Measurements from ENCODE around the gene EFS.
"Not testable (repeated sequence)": the region's sequence is repeated elsewhere in the genome, so short reads cannot be mapped to it uniquely, and the experiment has no call there.

Gene EFS, protein sequence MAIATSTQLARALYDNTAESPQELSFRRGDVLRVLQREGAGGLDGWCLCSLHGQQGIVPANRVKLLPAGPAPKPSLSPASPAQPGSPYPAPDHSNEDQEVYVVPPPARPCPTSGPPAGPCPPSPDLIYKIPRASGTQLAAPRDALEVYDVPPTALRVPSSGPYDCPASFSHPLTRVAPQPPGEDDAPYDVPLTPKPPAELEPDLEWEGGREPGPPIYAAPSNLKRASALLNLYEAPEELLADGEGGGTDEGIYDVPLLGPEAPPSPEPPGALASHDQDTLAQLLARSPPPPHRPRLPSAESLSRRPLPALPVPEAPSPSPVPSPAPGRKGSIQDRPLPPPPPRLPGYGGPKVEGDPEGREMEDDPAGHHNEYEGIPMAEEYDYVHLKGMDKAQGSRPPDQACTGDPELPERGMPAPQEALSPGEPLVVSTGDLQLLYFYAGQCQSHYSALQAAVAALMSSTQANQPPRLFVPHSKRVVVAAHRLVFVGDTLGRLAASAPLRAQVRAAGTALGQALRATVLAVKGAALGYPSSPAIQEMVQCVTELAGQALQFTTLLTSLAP

DNA sequence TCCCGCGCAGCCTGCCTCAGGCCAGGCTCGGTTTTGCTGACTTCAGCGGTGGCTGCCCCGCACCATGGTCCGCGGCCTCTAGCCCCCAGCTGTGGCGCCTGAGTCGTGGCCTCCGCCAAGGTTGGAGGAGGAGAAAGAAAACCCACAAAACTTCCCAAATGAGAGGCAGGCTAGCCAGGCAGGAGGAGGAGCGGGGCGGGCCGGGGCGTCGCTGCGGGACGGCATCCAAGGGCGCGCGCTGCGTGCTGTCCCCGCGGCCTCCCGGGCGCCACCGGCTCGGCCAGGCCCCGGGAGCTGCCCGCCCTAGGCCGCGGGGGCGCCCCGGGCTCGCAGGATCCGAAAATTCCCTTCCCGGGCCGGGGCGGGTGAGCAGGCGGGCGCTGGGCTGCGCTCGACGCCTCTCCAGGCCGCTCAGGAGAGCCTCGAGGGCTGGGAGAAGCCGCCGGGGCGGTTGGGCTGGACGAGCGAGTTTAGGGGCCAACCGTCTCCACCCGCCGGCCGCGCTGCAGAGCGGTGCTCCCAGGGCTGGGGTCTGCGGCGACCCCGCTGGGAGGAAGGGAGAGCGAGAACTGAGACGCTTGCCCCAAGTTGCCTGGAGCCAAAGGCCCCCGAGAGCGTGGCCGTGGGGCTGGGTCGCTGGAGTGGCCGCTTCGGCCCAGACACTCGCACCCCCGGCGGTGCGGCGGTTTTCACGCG, at the start of gene EFS:
EFS (minus strand) TSS at position 137 of the 696 bp plus-strand sequence. CDS start 147 bp downstream, outside the sequence.
- DNase-seq (ENCODE audit: low read depth in 3 of 3, low spot score in 1 of 3), result no peak

DNA sequence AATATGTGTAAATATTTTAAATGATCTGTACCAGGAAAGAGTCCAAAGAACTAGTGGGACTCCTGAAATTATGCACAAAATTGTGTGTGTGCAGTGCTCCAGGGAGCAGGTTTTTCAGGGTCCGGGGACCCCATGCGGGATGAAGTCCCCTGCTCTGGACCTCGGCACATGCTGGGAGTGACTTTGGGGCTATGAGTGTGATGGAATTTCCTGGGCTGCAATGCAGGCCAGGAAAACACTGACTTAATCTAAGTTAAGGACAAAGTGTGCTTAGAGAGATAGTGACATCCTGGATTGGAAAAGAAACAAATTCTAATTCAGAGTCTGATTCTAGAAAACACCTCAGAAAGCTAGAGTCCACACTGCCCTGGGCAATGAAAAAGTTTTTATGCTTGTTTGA, 49.3 kb upstream of the EFS start:
- no peak for DNase-seq (ENCODE audit: low read depth in 3 of 3, low spot score in 1 of 3)

DNA sequence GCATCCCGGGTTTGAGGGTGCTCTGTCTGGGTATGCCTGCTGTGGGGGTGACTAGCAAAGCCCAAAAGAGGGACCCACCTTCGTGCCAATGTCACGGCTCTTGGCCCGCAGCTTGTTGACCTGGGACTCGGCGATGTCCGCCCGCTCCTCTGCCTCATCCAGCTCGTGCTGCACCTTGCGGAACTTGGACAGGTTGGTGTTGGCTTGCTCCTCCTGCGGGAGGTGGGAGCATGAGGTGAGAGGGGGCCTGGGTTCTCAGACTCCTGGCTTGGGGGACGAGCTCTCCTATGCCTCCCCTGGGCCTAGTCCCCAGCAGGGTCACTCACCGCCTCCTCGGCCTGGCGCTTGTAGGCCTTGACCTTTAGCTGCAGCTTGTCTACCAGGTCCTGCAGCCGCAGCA, 48.7 kb upstream of the EFS start:
- no peak for DNase-seq (ENCODE audit: low read depth in 3 of 3, low spot score in 1 of 3)

DNA sequence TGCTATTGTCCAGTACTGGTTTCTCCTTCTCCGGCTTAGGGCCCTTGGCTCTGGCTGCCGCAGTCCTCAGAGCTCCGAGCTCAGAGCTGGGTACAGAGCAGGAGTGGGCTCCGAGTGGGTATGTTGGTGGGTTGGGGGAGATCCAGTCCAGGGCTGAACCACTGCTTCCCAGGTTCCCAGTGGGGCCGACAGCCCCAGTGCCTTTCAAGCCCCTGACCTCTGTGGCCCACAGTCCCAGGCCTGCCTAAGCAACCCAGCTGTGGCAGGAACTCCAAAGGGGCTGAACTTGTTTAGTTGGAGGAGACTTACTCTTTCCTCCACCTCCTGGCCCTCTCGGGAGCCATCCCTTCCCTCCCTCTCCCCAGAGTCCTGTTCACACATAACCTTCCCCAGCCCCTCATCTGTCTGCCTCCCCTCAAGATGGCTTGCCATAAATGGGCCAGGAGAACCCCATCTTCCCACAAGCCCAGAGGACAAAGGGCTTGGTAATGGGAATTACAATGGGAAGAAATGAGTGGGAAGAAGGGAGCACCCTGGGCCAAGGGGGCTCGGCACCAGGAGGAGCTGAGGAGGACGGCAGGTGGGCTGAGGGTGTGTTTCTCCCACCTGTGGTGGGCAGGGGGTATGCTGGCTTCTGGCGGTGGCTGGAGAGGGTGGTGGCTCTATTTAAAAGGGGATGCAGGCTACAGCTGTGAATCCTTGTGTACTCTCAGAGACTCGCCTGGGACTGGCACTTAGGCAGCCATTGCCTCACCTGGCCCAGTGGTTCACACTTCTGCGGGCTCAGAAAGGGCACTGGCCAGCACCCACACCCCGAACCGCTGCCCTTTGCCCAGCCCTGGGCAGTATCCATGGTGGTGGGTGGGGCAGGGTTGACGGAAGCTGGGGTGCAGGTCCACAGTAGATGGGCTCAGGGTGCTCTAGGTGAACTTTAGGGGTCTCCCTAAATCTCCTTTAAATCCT, 46.9 kb upstream of the EFS start:
- no peak for DNase-seq (ENCODE audit: low read depth in 3 of 3, low spot score in 1 of 3)

DNA sequence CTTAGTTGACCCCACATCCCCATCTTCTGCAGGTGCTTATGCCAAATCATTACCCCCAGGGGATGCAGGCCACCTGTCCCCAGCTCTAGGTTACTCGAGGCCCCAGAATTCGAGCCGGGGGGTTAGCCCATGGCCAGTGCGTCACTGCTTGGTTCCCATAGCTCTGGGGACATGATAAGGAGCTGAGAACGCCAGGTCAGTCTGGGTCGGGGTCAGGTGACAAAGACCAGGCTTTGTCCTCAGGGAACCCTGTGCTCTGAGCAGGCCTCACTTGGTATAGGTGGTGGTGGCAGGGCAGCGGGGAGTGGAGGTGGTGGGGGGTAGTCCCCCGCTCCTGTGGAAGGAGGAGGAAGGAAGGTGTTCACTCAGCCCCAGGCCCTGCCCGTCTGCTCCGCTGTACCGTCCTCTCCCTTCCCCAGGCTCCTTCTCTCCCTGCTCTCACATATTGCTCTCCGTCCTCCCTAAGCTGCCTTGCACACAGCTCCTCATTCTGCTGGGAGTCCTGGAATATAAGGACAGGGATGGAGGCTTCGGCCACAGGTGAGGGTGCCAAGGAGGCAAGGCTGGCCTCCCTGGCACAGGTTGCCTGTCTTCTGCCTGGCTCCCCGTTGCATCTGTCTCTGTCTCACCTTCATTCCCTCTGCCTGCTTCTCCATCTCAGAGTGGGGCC, 45.1 kb upstream of the EFS start:
- no peak for DNase-seq (ENCODE audit: low read depth in 3 of 3, low spot score in 1 of 3)

DNA sequence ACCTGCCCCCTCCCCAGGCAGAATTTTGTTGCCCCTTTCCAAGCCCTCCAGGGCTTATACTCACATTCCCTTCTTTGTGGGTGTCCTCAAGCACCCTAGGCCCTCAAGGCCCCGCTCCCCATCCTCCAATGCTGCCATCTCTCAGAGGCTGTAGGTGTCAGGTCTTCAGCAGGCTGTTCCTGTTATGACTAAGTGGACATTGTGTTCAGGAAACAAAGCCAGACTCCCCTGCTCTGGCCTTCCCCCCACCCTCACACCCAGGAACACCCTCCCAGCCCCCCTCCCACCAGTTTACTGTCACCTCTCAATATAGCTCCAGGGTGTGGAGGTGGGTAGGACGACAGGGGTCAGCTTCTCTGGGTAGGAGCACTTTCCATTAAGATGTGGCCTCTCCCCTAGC, 44.5 kb upstream of the EFS start:
- no peak for DNase-seq (ENCODE audit: low read depth in 3 of 3, low spot score in 1 of 3)

DNA sequence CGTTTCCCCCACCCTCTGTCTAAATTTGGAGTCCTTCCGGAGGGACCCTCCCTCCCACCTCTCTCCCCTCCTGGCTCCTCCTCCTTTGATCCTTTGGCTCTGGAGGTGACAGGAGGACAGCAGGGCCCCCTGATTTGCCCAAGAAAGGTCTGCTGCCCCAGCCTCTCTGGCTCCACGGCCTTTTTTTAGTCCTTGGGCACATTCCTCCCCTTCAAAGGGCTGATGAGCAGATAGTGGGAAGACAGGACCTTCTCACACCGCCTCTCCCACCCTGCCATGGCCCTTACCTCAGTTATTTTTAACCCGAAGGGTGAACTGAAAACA, 43.3 kb upstream of the EFS start:
- no peak for DNase-seq (ENCODE audit: low read depth in 3 of 3, low spot score in 1 of 3)

DNA sequence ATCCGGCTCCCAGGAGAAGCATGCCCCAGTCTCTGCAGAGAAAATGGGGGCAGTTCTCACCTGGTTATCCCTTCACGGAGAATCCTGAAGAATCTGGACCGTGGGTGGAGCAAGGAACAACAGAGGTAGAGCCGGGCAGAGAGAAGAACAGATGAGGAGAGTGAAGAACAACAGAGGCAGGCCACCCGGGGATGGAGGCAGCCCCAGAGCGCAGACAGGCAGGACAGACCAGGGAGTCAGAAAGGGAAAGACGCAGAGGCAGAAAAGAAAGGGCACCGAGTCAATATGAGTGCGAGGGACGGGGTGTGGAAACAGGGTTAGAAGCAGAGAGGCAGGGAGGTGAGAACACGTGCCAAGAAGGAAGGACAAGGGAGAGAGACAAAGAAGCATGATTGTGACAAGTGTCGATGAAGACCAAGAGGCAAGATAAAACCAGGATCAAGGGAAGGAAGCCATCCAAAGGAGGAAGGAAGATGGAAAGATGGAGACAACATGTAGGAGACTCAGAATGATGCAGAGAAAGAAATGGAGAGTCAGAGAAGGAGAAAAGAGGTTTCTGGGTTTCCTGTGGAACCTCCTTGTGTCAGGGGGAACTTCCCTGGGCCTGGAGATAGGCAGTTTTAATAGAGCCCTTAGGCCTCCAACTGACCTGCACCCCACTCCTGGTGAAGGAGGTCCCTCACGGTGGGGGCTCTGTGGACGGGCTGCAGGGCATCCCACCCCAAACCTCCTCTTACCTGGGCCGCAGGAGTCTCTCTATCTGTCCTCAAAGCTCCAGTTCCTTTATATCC, 42.7 kb upstream of the EFS start, which contains the start of gene MYH6:
MYH6 (minus strand) TSS at position 758 of the 791 bp plus-strand sequence. CDS start 1,050 bp downstream, outside the sequence.
- DNase-seq (ENCODE audit: low read depth in 3 of 3, low spot score in 1 of 3), result no peak

DNA sequence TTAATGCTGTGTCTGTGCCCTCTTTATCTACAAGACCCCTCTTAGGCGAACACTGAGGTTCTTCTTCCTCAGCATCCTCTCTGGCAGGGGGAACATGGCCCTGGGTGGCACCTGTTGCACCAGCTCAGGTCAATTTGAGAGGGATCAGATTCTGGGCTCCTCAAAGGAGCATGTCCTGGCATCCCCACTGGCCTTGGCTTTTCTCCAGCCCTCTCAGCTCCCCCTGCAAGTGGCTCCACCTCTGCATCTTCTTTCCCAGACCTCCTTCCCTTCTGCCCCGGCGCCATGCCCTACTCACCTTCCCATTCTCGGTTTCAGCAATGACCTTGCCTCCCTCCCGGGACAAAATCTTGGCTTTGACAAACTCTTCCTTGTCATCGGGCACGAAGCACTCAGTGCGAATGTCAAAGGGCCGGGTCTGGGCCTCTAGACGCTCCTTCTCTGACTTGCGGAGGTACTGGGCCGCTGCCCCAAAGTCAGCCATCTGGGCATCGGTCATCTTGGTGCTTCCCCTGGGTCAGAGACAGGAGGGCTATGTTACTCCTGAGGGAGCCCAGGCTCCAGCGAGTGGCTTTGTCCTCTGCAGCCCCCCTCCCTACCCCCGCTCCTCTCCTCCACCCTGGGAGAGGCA, 41.9 kb upstream of the EFS start:
- DNase-seq (ENCODE audit: low read depth in 3 of 3, low spot score in 1 of 3), result no peak

DNA sequence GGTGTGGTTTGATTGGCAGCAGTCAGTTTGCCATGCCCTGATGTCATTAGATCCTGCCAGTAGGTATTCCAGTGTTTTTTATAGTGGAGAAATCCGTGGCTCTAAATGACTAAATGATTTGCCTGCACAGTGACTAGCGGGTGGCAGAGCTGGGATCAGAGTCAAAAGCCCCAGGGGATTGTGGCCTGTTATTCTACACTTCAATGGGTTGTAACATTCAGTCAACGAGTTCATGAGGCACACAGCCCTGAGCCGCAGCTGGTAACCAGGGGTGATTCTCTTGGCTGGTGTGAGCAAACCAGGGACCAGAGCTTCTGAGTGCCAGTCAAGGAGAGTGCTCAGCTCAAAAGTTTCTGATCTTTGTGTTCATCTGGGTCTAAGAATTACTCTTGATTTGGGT, 41.3 kb upstream of the EFS start:
- no peak for DNase-seq (ENCODE audit: low read depth in 3 of 3, low spot score in 1 of 3)

DNA sequence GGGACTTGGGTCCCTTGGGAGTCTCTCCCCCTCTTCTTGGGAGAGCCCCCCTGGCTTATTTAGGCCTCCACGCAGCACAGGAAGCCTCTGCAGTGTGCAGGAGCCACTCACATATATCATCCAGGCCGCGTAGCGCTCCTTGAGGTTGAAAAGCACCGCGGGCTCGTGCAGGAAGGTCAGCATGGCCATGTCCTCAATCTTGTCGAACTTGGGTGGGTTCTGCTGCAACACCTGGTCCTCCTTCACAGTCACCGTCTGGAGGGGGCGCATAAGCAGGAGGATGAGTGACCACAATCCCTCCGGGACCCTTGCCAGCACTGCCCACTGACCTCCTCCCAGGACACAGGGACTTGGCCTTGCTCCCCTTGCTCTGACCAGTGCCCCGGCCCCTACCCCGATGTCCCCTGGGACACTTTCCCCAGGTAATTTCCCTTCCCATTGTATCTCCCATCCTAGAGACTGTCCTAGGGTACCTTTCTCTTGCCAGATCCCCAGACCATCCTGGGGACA, 40.6 kb upstream of the EFS start:
- DNase-seq (ENCODE audit: low read depth in 3 of 3, low spot score in 1 of 3), result no peak

DNA sequence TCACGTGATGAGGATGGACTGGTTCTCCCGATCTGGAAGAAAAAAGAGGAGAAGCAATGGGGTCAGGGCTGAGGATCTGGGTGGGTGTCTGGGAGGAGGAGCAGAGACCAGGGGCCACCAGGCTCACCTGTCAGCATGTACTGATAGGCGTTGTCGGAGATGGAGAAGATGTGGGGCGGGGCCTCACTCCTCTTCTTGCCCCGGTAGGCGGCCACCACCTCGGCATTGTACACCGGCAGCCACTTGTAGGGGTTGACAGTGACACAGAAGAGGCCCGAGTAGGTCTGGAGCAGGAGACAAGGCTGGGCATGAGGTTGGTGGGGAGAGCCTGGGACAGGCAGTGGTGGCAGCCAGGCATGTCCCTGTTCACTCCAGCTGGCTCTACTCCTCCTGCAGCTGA, 40.1 kb upstream of the EFS start:
- no peak for DNase-seq (ENCODE audit: low read depth in 3 of 3, low spot score in 1 of 3)

DNA sequence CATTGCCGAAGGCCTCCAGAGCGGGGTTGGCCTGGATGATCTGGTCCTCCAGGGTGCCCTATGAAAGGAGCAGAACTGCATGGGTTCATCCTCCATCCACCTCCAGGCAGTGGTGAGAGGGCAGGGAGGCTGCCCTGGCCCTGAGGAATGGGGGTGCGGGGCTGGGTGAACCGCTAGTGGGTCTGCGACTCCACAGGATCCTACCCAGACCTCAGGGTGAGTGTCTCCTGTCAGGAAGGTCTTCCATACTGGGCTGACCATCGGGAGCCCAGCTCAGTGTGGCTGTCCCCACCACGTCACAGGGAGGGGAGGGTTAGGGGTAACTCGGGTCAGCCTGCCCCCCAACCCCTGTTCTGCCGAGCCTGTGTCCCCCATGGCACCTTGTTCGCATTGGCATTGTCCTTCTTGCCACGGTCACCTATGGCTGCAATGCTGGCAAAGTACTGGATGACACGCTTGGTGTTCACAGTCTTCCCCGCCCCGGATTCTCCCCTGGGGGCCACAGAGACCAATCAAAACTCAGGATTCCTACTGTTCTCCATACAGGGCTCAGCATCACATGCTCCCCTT, 39.4 kb upstream of the EFS start:
- no peak for DNase-seq (ENCODE audit: low read depth in 3 of 3, low spot score in 1 of 3)

DNA sequence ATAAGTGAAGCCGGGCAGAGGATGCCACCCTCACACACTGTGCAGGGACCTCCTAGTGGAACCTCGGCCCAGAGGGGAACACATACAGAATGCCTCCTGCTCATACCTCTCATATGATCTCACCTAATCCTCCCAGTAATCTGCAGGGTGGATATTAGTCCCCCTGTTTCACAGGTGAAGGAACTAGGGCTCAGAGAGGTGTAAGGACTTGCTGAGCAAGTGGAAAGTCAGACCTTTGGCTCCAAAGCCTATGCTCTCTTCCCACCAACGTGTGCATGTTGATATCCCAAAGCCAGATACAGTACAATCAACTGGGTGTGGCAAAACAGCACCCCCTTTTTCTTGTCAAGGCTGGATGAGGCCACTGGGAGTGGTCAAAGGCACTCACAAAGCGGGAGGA, 38.9 kb upstream of the EFS start:
- no peak for DNase-seq (ENCODE audit: low read depth in 3 of 3, low spot score in 1 of 3)

DNA sequence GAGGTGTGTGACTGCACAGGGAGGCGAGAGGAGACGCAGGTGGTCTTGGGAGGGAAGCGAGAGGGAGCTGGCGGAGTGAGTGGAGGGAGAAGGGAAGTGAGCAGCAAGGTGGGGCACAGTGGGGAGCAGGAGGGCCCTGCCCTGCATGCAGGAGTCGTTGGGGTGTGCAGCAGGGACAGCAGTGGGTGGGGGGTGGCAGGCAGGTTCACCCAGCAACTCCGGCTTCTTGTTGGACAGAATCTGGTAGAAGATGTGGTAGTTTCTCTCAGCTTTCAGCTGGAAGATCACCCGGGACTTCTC, 38.1 kb upstream of the EFS start:
- no peak for DNase-seq (ENCODE audit: low read depth in 3 of 3, low spot score in 1 of 3)

DNA sequence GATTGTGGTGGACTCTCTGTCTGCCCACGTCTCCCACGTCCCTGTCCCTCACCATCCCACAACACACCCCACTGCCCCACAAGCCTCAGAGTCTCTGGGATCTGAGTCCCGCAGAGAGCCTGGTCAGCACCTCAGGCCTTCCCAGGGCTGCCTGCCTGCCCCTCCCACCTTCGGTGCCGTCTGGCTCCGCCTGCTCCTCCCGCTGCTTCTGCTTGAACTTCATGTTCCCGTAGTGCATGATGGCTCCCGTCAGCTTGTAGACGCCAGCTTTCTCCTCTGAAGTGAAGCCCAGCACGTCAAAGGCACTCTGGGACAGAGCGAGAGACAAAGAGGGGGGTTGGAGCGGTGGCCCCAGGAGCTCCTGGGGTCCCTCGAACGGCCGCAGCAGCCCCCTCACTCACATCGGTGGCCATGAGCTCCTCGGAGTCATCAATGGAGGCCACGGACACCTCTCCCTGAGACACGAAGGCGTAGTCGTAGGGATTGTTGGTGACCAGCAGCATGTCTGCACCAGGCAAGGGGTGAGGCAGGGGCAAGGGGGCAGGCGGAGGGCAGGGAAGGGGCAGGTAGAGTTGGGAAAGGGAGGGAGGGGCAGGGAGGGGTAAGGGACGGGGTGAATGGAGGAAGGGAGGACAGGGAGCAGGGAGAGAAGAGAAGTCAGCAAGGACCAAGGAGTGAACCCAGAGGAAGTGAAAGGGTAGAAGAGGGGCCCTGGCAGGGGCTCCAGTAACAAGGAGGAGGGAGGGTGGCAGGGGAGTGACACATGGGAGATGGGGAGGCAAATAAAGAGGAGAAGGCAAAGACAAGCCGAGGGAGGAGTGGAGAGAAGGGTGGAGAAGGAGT, 37.5 kb upstream of the EFS start:
- DNase-seq (ENCODE audit: low read depth in 3 of 3, low spot score in 1 of 3), result no peak

DNA sequence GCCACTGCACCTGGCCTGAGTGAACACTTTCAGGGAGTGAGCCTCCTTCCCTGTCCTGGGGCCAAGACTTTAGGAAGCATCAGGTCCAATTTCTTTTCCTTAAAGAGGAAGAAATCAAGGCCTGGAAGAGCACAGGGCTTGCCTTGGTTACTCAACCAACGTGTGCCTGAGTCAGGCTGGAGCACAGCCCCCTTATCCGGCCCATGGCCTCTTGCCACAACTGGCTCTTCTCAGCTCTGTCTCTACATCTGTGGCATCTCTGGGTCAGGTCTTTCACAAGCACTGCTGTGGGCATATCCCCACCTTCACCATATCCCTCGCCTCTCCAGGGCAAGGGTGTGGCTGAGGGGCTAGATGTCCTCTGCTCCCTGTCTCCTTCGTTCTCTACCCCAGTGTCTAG, 36.3 kb upstream of the EFS start:
- DNase-seq (ENCODE audit: low read depth in 3 of 3, low spot score in 1 of 3), result no peak

DNA sequence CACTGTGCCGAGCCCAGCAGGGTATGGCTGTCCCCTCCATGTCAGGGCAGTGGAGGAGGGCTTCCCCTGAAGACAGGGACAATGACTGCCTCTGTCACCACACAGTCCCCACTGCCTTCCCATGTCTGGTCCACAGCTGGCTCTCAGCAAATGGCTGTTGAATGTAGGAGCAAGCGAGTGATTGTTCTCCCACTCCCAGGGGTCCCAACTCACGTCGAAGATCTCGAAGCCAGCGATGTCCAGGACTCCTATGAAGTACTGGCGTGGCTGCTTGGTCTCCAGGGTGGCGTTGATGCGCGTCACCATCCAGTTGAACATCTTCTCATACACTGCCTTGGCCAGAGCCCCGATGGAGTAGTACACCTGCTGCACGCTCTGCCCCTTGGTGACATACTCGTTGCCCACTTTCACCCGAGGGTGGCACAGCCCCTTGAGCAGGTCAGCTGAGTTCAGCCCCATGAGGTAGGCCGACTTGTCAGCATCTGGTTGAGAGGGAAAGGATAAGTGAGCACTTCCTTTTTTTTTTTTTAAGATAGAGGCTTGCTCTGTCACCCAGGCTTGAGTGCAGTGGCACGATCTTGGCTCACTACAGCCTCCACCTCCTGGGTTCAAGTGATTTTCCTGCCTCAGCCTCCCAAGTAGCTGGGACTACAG, 35.7 kb upstream of the EFS start:
- not testable (repeated sequence) for DNase-seq (ENCODE audit: low read depth in 3 of 3, low spot score in 1 of 3)

Measured in stimulated activated CD4-positive, alpha-beta T cell treated with anti-CD3 and anti-CD28 coated beads, TNF-alpha, amount 100 ng/mL, for 1 hour (primary cell).